Endodermal cell (in vitro differentiated cells): ENCODE measurements around the gene SRRM4. TPM values are rescaled to one million over a fixed set of nuclear protein-coding genes. Genes with fewer than 3 reads are reported as not detected.
"Not testable (repeated sequence)": the region's sequence is repeated elsewhere in the genome, so short reads cannot be mapped to it uniquely, and the experiment has no call there.

Experiments used
- DNase-seq: peaks from one replicate; pipeline ENCODE4 v3.0.0-alpha.2; 2017
- H3K27ac ChIP-seq: 2 replicates; pipeline ENCODE4 v1.5.1; 2013; ENCODE audit warnings: mild to moderate bottlenecking, low read depth, low read length, moderate library complexity
- H3K27me3 ChIP-seq: 2 replicates; pipeline ENCODE4 v1.6.1; 2013; ENCODE audit warnings: mild to moderate bottlenecking, low read length, moderate library complexity; ENCODE audit not compliant: insufficient read depth, control insufficient read depth, poor library complexity, severe bottlenecking
- H3K36me3 ChIP-seq: 2 replicates; pipeline ENCODE4 v1.7.0; 2013; ENCODE audit warnings: mild to moderate bottlenecking, low read length, moderate library complexity; ENCODE audit not compliant: control insufficient read depth, insufficient read depth
- H3K4me1 ChIP-seq: one replicate; pipeline ENCODE4 v1.7.0; 2013; ENCODE audit warnings: low read length; ENCODE audit not compliant: control insufficient read depth, insufficient read depth
- H3K4me3 ChIP-seq: 2 replicates; pipeline ENCODE4 v1.5.1; 2013; ENCODE audit warnings: mild to moderate bottlenecking, low read length, moderate library complexity
- H3K9ac ChIP-seq: 2 replicates; pipeline ENCODE4 v1.6.1; 2013; ENCODE audit warnings: mild to moderate bottlenecking, low read length, moderate library complexity; ENCODE audit not compliant: poor library complexity, severe bottlenecking; ENCODE audit errors: extremely low read depth
- H3K9me3 ChIP-seq: 2 replicates; pipeline ENCODE4 v1.6.1; 2013; ENCODE audit warnings: mild to moderate bottlenecking, low read length, moderate library complexity; ENCODE audit not compliant: control insufficient read depth
- H3K27ac Mint-ChIP-seq: 2 replicates; pipeline ENCODE4 v1.8.0; 2020; ENCODE audit warnings: mixed read lengths
- H3K27me3 Mint-ChIP-seq: 2 replicates; pipeline ENCODE4 v1.8.0; 2021; ENCODE audit warnings: mild to moderate bottlenecking, mixed read lengths; ENCODE audit not compliant: insufficient read depth
- H3K36me3 Mint-ChIP-seq: 2 replicates; pipeline ENCODE4 v1.8.0; 2020; ENCODE audit warnings: low read depth, mixed read lengths
- H3K4me1 Mint-ChIP-seq: 2 replicates; pipeline ENCODE4 v1.8.0; 2020; ENCODE audit warnings: mixed read lengths
- H3K4me3 Mint-ChIP-seq: 2 replicates; pipeline ENCODE4 v1.8.0; 2020; ENCODE audit warnings: mild to moderate bottlenecking, moderate library complexity, mixed read lengths
- H3K9me3 Mint-ChIP-seq: 2 replicates; pipeline ENCODE4 v1.8.0; 2020; ENCODE audit warnings: mild to moderate bottlenecking, mixed read lengths
- CTCF ChIP-seq: fragments of 200-600 bp; sonication (generic); conservative IDR thresholded peaks from 2 replicates; pipeline ENCODE4 v1.5.0; 2021; ENCODE audit warnings: antibody characterized with exemption, mild to moderate bottlenecking
- WGBS, 2 experiments: methylation state at CpG; one replicate each; pipeline versions ENCODE4 v1.1.5 to v1.1.7; 2013; ENCODE audit warnings: missing lambda C conversion rate in 2 of 2, mixed read lengths in 1 of 2; ENCODE audit not compliant: insufficient coverage in 1 of 2, insufficient read length in 1 of 2; 5-methylcytosine and 5-hydroxymethylcytosine counted together
- total RNA-seq, 2 donors: library from RNA; stranded (reverse); fragmentation: NEBNext Ultra II Directional in 1 of 2; extraction: Animal tissue kit (Norgen Biotek cat#: 25700) in 1 of 2; gene quantifications; 2 replicates in 1 of 2; 3 replicates in 1 of 2; pipeline ENCODE4 v1.2.1, GENCODE V29; 2021

Gene SRRM4
- total RNA-seq, 2 donors from 2014 or later = 0.44 to 0.71 TPM

DNA sequence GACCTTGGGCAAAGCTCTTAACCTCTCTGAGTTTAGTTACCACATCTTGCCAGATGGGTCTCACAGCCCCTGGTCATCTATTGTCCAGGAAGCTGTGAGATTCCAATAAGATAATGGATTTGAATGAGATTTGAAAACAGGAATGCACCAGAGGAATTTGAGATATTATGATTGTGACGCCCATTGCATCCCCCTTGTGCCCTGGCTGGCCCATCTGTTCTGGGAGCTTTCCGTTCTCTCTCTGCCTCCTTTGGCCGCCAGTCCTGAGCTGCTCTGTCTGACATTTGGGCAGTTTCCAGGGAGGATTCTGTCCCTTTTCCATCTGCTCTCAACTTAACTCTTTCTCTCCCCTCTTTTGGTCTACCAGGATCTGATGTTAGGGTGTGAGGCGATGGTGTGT, 24.6 kb downstream of the SRRM4 start:
- no peak overlapping the region for H3K4me3 Mint-ChIP-seq
- H3K4me1 Mint-ChIP-seq = peaks cover 35% of the 10 kb centered on the region
- Histone ChIP-seq H3K27me3 (no peaks in the 10 kb centered on the region), H3K9me3 (no peaks in the 10 kb centered on the region), H3K36me3 (no peaks in the 10 kb centered on the region), H3K27ac (peak overlapping the region; percentile 58), H3K4me3 (no peak overlapping the region), H3K4me1 (peaks cover 12% of the 10 kb centered on the region), H3K9ac (no peak overlapping the region)
- DNase-seq = no peak
- TF ChIP-seq CTCF = no peak
- 39 to 87% methylated on average over 3 to 4 of the region's 4 CpGs for WGBS, 2 experiments
- no peaks in the 10 kb centered on the region for H3K36me3 Mint-ChIP-seq
- no peak overlapping the region for H3K27ac Mint-ChIP-seq
- H3K27me3 Mint-ChIP-seq = no peaks in the 10 kb centered on the region
- H3K9me3 Mint-ChIP-seq = no peaks in the 10 kb centered on the region

GRCh38 chr12:119006746-119007145, 25.4 kb downstream of the SRRM4 start:
- H3K36me3 Mint-ChIP-seq = no peaks in the 10 kb centered on the region

GRCh38 chr12:119008273-119008672, 26.9 kb downstream of the SRRM4 start:
- H3K9me3 Mint-ChIP-seq, H3K27me3 Mint-ChIP-seq, H3K9ac ChIP-seq, H3K4me3 ChIP-seq, H3K36me3 ChIP-seq, H3K9me3 ChIP-seq, H3K27me3 ChIP-seq, DNase-seq, H3K27ac Mint-ChIP-seq, H3K36me3 Mint-ChIP-seq: not testable (repeated sequence)
- Mint-ChIP-seq H3K4me3 (peak overlapping the region; percentile 42), H3K4me1 (peaks cover 50% of the 10 kb centered on the region)
- 83% methylated on average over 1 of the region's 1 CpG; no CpG with 5 or more reads in 1 of the 2 experiments for WGBS, 2 experiments
- H3K4me1 ChIP-seq = peaks cover 12% of the 10 kb centered on the region
- H3K27ac ChIP-seq = peak overlapping the region; percentile 86

More at GRCh38 chr12:119006746-119007145, 25.4 kb downstream of the SRRM4 start:
- Histone ChIP-seq H3K9me3 (no peaks in the 10 kb centered on the region), H3K27me3 (no peaks in the 10 kb centered on the region), H3K27ac (peak overlapping the region; percentile 58), H3K4me3 (no peak overlapping the region), H3K4me1 (peaks cover 12% of the 10 kb centered on the region), H3K36me3 (no peaks in the 10 kb centered on the region), H3K9ac (no peak overlapping the region)
- DNase-seq = peak; percentile 79
- H3K27ac Mint-ChIP-seq = no peak overlapping the region
- H3K9me3 Mint-ChIP-seq = no peaks in the 10 kb centered on the region
- H3K27me3 Mint-ChIP-seq = no peaks in the 10 kb centered on the region
- no peak for TF ChIP-seq CTCF
- 50% methylated on average over 5 of the region's 5 CpGs; no CpG with 5 or more reads in 1 of the 2 experiments for WGBS, 2 experiments
- peaks cover 39% of the 10 kb centered on the region for H3K4me1 Mint-ChIP-seq
- H3K4me3 Mint-ChIP-seq = no peak overlapping the region

- no peak for TF ChIP-seq CTCF
- H3K27ac Mint-ChIP-seq = peak overlapping the region; percentile 64
Measured at GRCh38 chr12:119008691-119009221, 27.4 kb downstream of the SRRM4 start.

More at GRCh38 chr12:119008691-119009221, 27.4 kb downstream of the SRRM4 start:
- Histone ChIP-seq H3K4me3 (peak overlapping the region; percentile 28), H3K27ac (peak overlapping the region; percentile 86), H3K4me1 (peaks cover 9% of the 10 kb centered on the region), H3K27me3 (no peaks in the 10 kb centered on the region), H3K9ac (no peak overlapping the region), H3K36me3 (no peaks in the 10 kb centered on the region), H3K9me3 (no peaks in the 10 kb centered on the region)
- peak; percentile 72 for DNase-seq
- Mint-ChIP-seq H3K9me3 (no peaks in the 10 kb centered on the region), H3K4me1 (peaks cover 48% of the 10 kb centered on the region), H3K36me3 (no peaks in the 10 kb centered on the region), H3K4me3 (peak overlapping the region; percentile 42), H3K27me3 (no peaks in the 10 kb centered on the region)
- WGBS, 2 experiments = 26 to 50% methylated on average over 2 to 16 of the region's 20 CpGs
